GM12892 (cell line): ENCODE results near the gene GALNT2.

Experiments used
- POLR2A ChIP-seq: IDR thresholded peaks from 2 replicates; pipeline ENCODE4 v1.6.1; 2011; ENCODE audit warnings: low read depth, low read length, control low read depth
- POLR2AphosphoS5 ChIP-seq: IDR thresholded peaks from 2 replicates; pipeline ENCODE4 v1.6.1; 2011; ENCODE audit warnings: low read depth, low read length, control low read depth
- TAF1 ChIP-seq: IDR thresholded peaks from 2 replicates; pipeline ENCODE4 v1.6.1; 2011; ENCODE audit warnings: low read depth, mild to moderate bottlenecking, control low read depth, low read length, borderline replicate concordance

DNA sequence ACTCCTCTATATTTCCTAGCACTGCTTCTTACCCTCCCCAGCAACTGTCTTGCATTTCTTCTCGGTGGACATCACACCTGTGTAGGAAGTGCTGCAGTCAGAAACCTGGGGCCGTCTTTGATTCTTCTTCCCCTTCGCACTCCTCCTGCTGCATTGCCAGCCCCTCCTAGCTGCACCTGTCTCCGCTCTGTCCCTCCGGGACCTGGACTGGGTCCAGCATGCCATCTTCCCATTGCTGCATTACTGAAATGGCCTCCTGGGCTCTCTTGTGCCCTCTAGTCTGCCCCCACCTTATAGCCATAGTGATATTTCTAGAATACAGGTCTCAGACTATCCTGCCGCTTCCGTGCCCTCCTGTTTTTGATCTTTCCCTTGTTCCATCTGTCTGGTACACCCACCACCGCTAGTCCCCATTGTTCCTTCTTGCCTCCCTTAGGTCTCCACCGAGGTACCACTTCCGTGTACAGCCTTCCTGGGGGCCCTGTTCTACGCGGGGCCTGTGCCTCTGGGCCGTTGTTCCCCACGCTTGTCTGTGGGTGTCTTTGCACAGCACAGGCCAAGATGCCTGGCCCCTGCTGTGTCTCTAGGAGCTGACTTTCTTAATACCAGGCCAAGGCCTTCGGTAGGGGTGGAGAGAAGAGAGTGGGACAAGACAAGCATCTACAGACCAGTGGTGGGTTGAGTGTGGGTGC lies 107.6 kb downstream of the GALNT2 start:
- TF ChIP-seq POLR2A (no peak), POLR2AphosphoS5 (no peak), TAF1 (no peak)
